GM21723 (cell line): ENCODE measurements around the gene ARHGAP31.
"Not testable (repeated sequence)": the region's sequence is repeated elsewhere in the genome, so short reads cannot be mapped to it uniquely, and the experiment has no call there.

Experiments used
- ATAC-seq: cut with Tn5 transposase; IDR thresholded peaks from one replicate; pipeline ENCODE4 v1.9.1; 2021; ENCODE audit warnings: mild to moderate bottlenecking, moderate library complexity; ENCODE audit not compliant: unreplicated experiment

The ARHGAP31 gene, protein sequence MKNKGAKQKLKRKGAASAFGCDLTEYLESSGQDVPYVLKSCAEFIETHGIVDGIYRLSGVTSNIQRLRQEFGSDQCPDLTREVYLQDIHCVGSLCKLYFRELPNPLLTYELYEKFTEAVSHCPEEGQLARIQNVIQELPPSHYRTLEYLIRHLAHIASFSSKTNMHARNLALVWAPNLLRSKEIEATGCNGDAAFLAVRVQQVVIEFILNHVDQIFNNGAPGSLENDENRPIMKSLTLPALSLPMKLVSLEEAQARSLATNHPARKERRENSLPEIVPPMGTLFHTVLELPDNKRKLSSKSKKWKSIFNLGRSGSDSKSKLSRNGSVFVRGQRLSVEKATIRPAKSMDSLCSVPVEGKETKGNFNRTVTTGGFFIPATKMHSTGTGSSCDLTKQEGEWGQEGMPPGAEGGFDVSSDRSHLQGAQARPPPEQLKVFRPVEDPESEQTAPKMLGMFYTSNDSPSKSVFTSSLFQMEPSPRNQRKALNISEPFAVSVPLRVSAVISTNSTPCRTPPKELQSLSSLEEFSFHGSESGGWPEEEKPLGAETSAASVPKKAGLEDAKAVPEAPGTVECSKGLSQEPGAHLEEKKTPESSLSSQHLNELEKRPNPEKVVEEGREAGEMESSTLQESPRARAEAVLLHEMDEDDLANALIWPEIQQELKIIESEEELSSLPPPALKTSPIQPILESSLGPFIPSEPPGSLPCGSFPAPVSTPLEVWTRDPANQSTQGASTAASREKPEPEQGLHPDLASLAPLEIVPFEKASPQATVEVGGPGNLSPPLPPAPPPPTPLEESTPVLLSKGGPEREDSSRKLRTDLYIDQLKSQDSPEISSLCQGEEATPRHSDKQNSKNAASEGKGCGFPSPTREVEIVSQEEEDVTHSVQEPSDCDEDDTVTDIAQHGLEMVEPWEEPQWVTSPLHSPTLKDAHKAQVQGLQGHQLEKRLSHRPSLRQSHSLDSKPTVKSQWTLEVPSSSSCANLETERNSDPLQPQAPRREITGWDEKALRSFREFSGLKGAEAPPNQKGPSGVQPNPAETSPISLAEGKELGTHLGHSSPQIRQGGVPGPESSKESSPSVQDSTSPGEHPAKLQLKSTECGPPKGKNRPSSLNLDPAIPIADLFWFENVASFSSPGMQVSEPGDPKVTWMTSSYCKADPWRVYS (N-terminal part only)

DNA sequence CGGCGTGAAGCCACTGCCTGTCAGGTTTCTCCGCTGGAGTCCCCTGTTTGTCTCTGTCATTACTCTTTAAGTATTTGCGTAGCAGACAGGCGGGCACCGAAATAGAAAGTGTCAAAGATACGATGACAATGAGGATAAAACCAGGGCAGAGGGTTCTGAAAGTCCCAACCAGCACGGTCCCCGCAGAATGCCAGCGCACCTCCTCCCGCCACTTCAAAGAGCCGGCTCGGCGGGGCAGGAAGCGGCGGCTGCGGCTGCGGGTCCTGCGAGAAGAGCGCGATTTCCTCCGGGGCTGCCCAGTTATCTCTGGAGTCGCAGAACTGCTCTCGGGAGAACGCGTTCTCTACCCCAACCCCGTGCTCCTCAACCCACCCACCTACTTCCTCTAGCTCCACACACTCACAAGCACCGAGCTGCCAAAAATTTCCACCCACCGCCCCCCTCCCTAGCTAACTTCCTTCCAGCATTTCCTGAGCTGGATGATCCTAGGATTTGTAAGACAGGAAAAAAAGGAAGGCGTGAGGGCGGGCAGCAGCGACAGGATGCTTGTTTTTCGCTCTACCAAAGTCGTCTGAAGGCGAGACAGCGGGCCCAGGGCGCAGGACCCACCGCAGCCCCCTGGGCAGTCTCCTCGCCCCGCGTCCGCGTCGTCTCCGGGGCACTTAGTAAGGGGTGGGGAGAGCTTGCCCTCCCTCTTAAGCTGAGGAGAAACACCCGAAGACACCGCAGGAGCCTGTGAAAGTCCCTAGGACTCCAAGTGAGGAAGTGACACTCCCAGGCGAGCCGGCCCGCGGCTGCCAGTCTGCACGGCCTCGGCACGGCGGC lies at the start of gene ARHGAP31:
Gene ARHGAP31 (plus strand): TSS at position 513 of the 825 bp plus-strand sequence. CDS start 522 bp downstream, outside the sequence.
- ATAC-seq = peak; percentile 74

DNA sequence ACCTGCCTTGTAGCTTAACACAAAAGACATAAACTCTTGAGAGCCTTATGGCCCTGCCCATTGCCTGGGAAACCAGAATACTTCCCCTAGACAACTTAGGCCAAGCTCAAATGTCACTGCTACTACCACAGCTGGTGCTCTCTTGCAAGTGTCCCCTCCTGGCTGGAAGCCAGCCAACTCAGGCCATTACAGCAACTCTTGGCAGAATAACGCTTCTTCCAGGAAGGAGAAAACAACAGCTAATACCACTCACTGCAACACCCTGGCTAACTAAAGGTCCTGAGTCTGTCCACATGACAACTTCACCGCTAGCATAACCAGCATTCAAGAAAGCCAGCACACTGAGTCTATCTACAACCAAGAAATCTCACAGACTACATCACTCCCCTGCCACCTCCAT lies 48.4 kb upstream of the ARHGAP31 start:
- no peak for ATAC-seq

DNA sequence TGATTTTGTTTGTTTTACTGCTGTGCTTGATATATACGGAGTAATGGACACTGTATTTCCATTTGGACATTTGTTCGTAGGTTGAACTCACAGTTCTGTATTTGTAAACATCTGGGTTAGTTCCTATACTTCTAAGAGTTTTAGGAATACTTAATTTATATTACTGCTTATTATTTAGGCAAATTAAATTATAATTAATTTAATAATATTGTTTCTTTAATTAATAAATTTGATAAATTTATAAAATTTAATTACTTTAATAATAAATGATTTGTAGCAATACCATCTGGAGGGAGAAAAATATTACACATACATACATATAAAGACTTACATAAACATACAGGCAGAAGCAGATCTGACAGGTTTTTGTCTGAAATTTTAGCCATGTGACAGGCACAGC lies 39.0 kb upstream of the ARHGAP31 start:
- no peak for ATAC-seq

DNA sequence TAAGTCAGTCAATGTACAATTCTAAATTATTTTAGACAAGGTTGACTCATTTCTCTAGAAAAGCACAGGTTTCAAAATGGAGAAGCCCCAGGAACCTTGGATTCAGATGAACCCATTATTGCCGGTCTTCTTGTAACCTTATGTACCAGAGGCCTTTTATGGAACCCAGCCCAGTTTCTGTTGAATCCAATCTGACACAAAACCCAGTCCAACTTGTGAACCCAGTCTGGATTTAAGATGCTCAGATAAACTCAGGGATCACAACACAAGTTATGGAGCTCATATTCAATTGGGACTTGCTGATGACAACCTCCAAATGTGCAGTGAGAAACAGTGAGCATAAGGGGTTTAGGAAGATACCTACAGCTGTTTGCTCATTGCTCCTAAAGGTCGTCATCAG lies 37.1 kb upstream of the ARHGAP31 start:
- ATAC-seq = no peak

DNA sequence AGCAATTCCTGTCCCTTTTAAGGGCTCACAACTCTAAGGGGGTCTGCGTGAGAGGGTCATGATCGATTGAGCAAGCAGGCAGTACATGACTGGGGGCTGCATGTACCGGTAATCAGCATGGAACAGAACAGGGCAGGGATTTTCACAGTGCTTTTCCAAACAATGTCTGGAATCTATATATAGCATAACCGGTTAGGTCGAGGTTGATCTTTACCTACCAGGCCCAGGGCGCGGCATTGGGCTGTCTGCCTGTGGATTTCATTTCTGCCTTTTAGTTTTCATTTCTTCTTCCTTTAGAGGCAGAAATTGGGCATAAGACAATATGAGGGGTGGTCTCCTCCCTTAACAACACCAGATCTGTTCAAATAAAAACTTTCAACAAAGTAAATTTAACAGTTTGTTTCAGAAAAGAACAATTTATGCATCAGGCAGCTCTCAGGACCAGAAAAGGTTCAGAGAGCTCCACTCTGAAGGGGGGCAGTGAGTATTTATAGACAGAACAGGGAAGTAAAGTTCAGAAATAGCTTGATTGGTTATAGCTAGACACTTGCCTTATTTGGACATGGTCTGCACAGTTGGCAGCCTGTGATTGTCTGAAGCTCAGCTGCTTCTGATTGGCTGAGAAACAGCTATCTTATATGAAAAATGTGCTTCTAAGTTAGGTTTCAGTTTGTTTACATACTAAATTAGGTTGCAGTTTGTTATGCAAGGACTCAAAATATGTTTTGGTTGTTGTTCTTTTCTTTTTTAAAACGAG lies 36.4 kb upstream of the ARHGAP31 start:
- ATAC-seq = no peak

DNA sequence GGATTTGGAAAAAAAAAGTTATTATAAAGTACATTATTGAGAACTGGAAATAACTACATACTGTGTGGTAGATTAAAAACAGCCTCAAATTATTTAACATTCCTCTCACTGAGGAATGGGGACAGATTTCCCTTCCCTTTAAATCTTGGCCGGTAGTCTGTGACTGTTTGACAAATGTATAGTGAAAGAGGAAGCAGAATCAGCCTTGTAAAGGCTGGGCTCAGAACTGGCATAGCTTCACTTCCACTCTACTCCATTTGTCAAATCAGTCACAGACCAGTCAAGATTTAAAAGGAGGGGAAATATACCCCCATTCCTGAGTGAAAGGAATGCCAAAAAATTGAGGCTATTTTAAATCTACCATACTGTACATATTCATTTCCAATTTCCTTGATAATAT lies 35.3 kb upstream of the ARHGAP31 start:
- ATAC-seq = peak; percentile 96

DNA sequence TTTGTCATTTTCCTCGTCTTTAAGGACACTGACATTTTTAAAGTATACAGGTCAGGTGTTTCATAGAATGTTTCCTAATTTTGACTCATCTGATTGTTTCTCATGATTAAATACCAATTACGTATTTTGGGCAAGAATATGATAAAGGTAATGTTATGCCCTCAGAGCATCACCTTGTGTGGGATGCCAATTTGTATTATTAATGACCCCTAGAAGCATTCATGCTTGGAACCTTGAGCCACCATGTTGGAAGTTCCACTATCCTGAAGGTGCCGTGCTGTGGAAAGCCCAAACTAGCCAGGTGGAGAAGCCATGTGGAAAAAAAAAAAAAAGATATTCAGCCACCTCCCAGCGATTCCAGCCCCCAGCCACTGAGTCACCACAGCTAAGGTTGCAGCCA lies 34.4 kb upstream of the ARHGAP31 start:
- ATAC-seq = no peak

DNA sequence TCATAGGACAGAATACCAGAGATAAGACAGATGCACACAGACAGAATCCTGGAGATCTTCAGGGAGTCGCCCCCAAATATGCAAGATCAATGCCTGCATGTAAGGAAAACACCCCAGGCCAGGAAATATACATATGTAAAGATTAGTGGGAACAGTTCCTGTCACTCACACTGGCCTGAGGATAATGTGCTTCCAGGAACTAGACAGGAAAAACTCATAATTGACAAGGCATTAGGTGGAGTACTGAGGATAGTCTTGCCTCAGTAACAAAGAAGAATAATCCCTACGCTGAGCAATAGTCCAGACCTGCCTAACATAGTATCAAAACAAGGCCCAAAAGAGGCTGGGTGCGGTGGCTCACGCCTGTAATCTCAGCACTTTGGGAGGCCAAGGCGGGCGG lies 33.1 kb upstream of the ARHGAP31 start:
- no peak for ATAC-seq

DNA sequence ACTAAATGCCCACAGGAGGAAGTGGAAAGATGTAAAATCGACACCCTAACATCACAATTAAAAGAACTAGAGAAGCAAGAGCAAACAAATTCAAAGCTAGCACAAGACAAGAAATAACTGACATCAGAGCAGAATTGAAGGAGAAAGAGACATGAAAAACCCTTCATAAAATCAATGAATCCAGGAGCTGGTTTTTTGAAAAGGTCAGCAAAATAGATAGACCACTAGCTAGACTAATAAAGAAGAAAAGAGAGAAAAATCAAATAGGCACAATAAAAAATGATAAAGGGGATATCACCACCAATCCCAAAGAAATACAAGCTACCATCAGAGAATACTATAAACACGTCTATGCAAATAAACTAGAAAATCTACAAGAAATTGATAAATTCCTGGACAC lies 24.0 kb upstream of the ARHGAP31 start:
- ATAC-seq = not testable (repeated sequence)

DNA sequence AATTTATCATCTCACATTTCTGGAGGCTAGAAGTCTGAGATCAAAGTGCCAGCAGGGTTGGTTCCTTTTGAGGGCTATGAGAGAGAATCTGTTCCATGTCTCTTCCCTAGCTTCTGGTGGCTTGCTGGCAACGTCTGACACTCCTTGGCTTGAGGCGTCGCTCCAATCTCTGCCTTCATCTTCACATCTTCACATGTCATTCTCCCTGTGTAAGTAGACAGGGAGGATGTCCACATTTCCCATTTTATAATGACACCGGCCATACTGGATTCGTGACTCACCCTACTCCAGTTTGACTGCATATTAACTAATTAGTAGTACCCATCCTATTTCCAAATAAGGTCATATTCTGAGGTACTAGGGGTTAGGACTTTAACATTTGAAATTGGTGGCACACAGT lies 17.5 kb upstream of the ARHGAP31 start:
- no peak for ATAC-seq

DNA sequence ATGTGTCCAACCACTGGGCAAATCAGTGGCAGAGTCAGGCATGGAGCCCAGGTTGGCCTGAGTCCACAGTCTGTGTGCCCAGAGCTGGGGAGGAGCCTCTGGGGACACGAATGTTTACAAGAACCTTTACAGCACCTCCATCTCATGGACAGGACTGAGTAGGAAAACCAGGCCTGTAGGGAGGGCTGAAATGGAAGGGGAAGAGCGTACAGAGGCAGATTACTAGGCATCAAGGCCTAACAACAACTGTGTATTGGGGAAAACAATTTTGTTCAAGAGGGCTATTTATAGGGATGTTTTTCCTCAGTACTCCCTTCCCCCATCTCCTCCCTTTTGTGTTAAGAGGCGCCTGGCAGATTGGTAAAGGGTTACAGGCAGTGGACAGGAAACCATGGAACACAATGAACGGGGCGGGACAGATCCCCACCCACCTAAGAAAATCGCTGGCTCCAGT lies 15.1 kb upstream of the ARHGAP31 start:
- no peak for ATAC-seq

DNA sequence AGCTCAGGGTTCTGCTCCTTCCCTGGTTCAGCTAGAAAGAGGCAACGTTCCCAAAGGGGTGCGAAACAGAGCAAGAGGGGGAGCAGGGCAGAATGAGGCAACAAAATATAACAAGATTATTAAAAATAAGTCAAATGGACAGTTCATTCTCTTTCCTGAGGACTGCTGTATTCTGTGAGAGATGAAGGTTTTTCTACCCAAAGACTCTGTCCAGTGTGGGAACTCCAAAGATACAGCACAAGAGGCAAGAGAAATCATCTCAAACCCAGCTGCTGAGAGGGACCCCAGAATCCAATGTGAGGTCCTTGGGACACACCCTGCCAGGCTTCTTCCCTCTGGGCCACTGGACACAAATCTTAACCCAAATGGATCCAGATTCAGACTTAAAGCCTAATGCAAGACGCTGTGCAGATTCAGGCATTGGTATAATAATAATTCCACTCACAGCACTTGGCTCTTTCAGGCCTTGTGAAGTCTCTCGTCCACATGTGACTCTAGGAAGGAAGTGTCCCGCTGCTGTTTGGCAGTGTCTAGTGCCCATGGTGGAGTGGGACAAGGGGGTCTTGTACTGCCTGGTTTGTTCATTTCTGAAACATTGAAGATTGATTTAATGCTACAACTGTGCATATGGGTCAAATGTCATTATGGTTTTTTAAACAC lies 14.5 kb upstream of the ARHGAP31 start:
- ATAC-seq = no peak

DNA sequence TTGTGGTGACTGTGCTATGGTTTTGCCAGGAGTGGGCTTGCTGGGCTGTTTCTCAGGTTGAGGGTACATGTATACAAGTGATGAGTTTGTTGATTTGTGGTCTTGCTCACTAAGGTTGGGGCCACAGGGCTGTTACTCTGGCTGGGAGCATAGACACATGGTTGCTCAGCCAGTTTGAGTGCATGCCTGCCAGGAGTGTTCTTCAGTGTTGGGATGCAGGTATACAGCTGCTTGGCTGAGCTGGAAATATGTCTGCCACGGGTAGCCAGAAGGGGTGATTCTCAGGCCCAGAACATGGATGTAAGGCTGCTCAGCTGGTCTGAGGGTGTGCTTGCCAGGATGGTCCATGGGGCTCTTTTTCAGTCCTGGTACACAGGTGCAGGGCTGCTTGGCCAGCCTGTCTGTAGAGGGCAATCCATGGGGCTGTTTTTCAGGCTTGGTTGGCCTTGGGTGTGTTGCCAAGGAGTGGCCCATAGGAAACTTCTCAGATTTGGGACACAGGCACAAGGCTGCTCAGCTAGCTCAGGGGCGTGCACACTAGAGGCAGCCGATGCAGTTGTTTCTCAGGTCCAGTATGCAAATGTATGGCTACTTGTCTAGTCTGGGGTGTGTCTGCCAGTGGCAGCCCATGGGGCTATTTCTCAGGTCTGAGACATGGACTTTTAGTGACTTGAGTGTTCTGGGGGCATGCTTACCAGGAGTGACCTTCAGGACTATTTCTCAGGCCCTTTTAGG lies 5.3 kb upstream of the ARHGAP31 start:
- ATAC-seq = no peak

DNA sequence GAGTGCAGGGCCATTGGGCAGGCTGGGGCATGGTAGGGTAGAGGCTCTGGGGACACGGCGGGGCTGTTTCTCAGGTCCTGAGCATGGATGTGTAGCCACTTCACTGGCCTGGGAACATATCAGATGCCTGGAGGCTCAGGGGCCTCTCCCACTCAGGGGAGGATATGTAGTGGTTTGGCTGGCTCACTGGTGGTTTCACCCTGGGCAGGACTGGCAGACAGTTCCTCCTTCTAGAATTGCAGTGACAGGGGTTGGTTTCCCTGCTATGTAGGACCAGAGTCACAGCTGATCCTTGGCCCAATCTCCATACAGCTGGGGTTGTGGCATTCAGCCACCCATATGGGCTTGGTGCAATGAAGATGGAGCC lies 4.8 kb upstream of the ARHGAP31 start:
- no peak for ATAC-seq

DNA sequence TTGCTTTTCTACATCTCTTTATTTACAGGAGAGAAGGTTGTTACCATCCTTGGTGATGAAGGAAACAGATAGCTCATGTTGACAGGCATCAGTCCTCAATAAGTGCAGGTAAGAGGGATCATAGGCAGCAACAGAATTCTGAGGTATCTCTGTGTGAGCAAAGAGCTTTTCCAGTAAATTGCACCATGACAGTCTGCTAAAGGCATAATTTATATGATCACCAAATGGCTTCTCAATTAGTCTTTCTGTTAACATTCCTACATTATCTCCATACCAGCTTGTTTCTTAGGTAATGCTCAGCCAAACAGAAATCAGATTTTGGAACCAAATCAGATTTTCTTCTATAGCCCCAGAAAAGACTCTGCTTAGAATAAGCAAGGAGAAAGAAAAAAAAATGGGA lies 3.6 kb upstream of the ARHGAP31 start:
- ATAC-seq = no peak

DNA sequence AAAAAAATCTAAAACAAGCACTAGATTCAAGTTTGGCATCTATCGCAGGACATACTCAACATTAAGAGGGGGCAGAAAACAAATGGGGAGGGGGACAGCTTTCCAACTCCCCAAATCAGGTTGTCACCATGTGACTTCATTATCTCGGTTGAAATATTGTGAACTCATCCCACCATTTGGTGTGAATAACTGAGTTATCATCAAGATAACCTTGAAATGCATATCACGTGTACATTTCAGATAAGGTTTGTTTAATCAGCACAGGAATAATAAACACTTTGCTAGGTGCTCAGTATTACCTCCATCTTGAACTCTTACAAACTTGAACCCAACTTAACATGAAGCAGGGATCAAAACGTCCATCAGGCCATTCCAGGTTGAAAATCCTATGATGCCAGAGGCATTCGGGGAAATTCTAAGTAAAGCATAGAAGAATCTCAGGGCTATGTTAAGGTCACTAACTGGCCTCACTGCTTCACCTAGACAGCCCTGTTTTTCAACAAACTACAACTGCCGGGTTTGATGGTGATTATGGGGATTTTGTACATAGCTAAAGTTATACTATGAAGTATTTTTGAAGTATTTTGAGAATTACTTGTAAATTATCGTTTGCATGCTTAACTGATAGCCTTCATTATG lies 3.0 kb upstream of the ARHGAP31 start:
- no peak for ATAC-seq

DNA sequence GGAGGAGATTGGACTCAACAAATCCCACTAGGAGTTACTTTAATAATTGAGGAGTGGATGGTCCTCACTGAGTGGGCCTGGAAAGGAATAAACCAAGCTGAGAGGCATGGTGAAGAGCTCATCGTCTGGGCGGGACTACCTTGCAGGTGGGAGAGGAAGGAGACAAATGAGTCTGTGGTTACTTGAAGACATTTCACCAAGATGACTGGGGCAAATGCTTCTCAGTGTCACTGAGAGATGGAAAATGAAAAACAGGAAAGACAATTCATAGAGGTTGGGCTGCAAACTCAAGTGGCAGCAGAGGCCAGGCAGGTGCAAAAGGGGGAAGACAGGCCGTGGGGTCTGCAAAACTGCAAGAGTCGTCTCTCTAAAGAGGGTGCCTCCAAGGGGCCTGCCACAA lies 1.5 kb upstream of the ARHGAP31 start:
- no peak for ATAC-seq
